Ectodermal cell (in vitro differentiated cells): Measurements from ENCODE around the gene CDSN. TPM values are rescaled to one million over a fixed set of nuclear protein-coding genes. Genes with fewer than 3 reads are reported as not detected.
"Not testable (repeated sequence)": the region's sequence is repeated elsewhere in the genome, so short reads cannot be mapped to it uniquely, and the experiment has no call there.

Experiments
- H3K27ac ChIP-seq: 2 replicates; pipeline ENCODE4 v1.7.0; 2013; ENCODE audit warnings: mild to moderate bottlenecking, low read depth, low read length; ENCODE audit not compliant: insufficient read depth, poor library complexity, severe bottlenecking
- H3K27me3 ChIP-seq: 2 replicates; pipeline ENCODE4 v1.7.0; 2013; ENCODE audit warnings: mild to moderate bottlenecking, low read length; ENCODE audit not compliant: insufficient read depth, control insufficient read depth, poor library complexity, severe bottlenecking
- H3K36me3 ChIP-seq: one replicate; pipeline ENCODE4 v1.7.0; 2013; ENCODE audit warnings: low read length; ENCODE audit not compliant: control insufficient read depth, insufficient read depth
- H3K4me1 ChIP-seq: one replicate; pipeline ENCODE4 v1.7.0; 2013; ENCODE audit warnings: low read length; ENCODE audit not compliant: control insufficient read depth, insufficient read depth
- H3K4me3 ChIP-seq: 2 replicates; pipeline ENCODE4 v1.7.0; 2013; ENCODE audit warnings: low read depth, low read length, control low read depth; ENCODE audit not compliant: insufficient read depth
- H3K9me3 ChIP-seq: 2 replicates; pipeline ENCODE4 v1.7.0; 2013; ENCODE audit warnings: mild to moderate bottlenecking, low read length, moderate library complexity; ENCODE audit not compliant: control insufficient read depth
- WGBS, 2 experiments: methylation state at CpG; one replicate each; pipeline ENCODE4 v1.1.7; 2013; ENCODE audit warnings: missing lambda C conversion rate in 2 of 2; 5-methylcytosine and 5-hydroxymethylcytosine counted together
- polyA plus RNA-seq, 4 experiments: library from polyadenylated mRNA; stranded (reverse); fragments of 50-300 nt; gene quantifications; one replicate each; pipeline ENCODE4 v1.2.3, GENCODE V29; 2013

CDSN gene
- not detected for polyA plus RNA-seq (2013, experiment 1 of 4)
- not detected for polyA plus RNA-seq (2013, experiment 2 of 4)
- polyA plus RNA-seq (2013, experiment 3 of 4): not detected
- polyA plus RNA-seq (2013, experiment 4 of 4): not detected

GRCh38 chr6:31120151-31120915 lies at the start of gene CDSN:
Gene CDSN (minus strand): TSS chr6:31120446. CDS start chr6:31120419, 27 bp downstream.
- Histone ChIP-seq H3K4me3 (no peak within 1 kb of the TSS), H3K36me3 (no peaks in the 10 kb centered on the region), H3K27ac (no peak within 1 kb of the TSS), H3K27me3 (no peaks in the 10 kb centered on the region), H3K4me1 (peaks cover 11% of the 10 kb centered on the region), H3K9me3 (no peaks in the 10 kb centered on the region)
- 91 to 93% methylated on average over 26 of the region's 26 CpGs for WGBS, 2 experiments

GRCh38 chr6:31169123-31169857 lies 49.0 kb upstream of the CDSN start:
- H3K9me3 ChIP-seq: no peaks in the 10 kb centered on the region
- no peak overlapping the region for H3K27ac ChIP-seq
- 21 to 23% methylated on average over 9 to 10 of the region's 10 CpGs for WGBS, 2 experiments
- H3K4me1 ChIP-seq: peaks cover 26% of the 10 kb centered on the region
- H3K4me3 ChIP-seq: no peak overlapping the region
- H3K27me3 ChIP-seq: peaks cover 38% of the 10 kb centered on the region
- no peaks in the 10 kb centered on the region for H3K36me3 ChIP-seq

GRCh38 chr6:31168606-31169005 lies 48.4 kb upstream of the CDSN start:
- H3K9me3 ChIP-seq: no peaks in the 10 kb centered on the region
- H3K4me1 ChIP-seq: peaks cover 26% of the 10 kb centered on the region
- peaks cover 38% of the 10 kb centered on the region for H3K27me3 ChIP-seq
- H3K36me3 ChIP-seq: no peaks in the 10 kb centered on the region
- H3K27ac ChIP-seq: no peak overlapping the region
- H3K4me3 ChIP-seq: no peak overlapping the region
- WGBS, 2 experiments: 34 to 40% methylated on average over 3 of the region's 3 CpGs

GRCh38 chr6:31165986-31166385 lies 45.7 kb upstream of the CDSN start:
- no peaks in the 10 kb centered on the region for H3K9me3 ChIP-seq
- H3K27me3 ChIP-seq: peaks cover 27% of the 10 kb centered on the region
- H3K4me1 ChIP-seq: peaks cover 7% of the 10 kb centered on the region
- WGBS, 2 experiments: 82 to 88% methylated on average over 5 of the region's 5 CpGs
- H3K4me3 ChIP-seq: no peak overlapping the region
- no peaks in the 10 kb centered on the region for H3K36me3 ChIP-seq
- H3K27ac ChIP-seq: no peak overlapping the region

GRCh38 chr6:31165064-31165832 lies 45.0 kb upstream of the CDSN start:
- 53 to 58% methylated on average over 17 of the region's 17 CpGs for WGBS, 2 experiments
- not testable (repeated sequence) for H3K4me1 ChIP-seq, H3K4me3 ChIP-seq, H3K27ac ChIP-seq, H3K36me3 ChIP-seq, H3K9me3 ChIP-seq
- peaks cover 20% of the 10 kb centered on the region for H3K27me3 ChIP-seq

GRCh38 chr6:31164475-31165063 lies 44.3 kb upstream of the CDSN start:
- H3K36me3 ChIP-seq, H3K27ac ChIP-seq, H3K9me3 ChIP-seq, H3K4me1 ChIP-seq, H3K4me3 ChIP-seq: not testable (repeated sequence)
- WGBS, 2 experiments: 90 to 92% methylated on average over 7 of the region's 9 CpGs
- H3K27me3 ChIP-seq: peaks cover 16% of the 10 kb centered on the region

GRCh38 chr6:31163922-31164321 lies 43.7 kb upstream of the CDSN start:
- Histone ChIP-seq H3K9me3 (no peaks in the 10 kb centered on the region), H3K4me1 (no peaks in the 10 kb centered on the region), H3K36me3 (no peaks in the 10 kb centered on the region), H3K4me3 (no peak overlapping the region), H3K27ac (no peak overlapping the region), H3K27me3 (peaks cover 16% of the 10 kb centered on the region)

- Histone ChIP-seq H3K27me3 (peaks cover 12% of the 10 kb centered on the region), H3K4me1 (no peaks in the 10 kb centered on the region), H3K27ac (no peak overlapping the region), H3K4me3 (no peak overlapping the region), H3K9me3 (no peaks in the 10 kb centered on the region), H3K36me3 (no peaks in the 10 kb centered on the region)
- 92 to 93% methylated on average over 13 of the region's 13 CpGs for WGBS, 2 experiments
Measured at GRCh38 chr6:31162463-31163165, 42.4 kb upstream of the CDSN start.

- H3K4me1 ChIP-seq: peaks cover 4% of the 10 kb centered on the region
- no peak overlapping the region for H3K4me3 ChIP-seq
- no peak overlapping the region for H3K27ac ChIP-seq
- H3K9me3 ChIP-seq: no peaks in the 10 kb centered on the region
- H3K36me3 ChIP-seq: no peaks in the 10 kb centered on the region
- WGBS, 2 experiments: 91 to 92% methylated on average over 19 of the region's 19 CpGs
- H3K27me3 ChIP-seq: peaks cover 12% of the 10 kb centered on the region
Measured at GRCh38 chr6:31161216-31162126, 41.2 kb upstream of the CDSN start.
